ENCODE data around the gene BABAM2. TPM values are rescaled to one million over a fixed set of nuclear protein-coding genes. Genes with fewer than 3 reads are reported as not detected.

The BABAM2 gene
- polyA plus RNA-seq, 1 experiment: 32.6 TPM

- Histone ChIP-seq H3K36me3 (ENCODE audit: control insufficient read depth, insufficient read depth, low read length) (no peaks in the 10 kb centered on the region), H3K27me3 (ENCODE audit: control insufficient read depth, insufficient read depth, low read length) (no peaks in the 10 kb centered on the region), H3K4me3 (ENCODE audit: low read depth, low read length) (no peak overlapping the region)
- DNase-seq (ENCODE audit: low read depth): no peak
- ChIA-PET CTCF (interaction anchor here (3.8 kb wide), 1 partner anchor 12 kb away, joined by 13 read pairs; no protein-coding TSS in a partner anchor), POLR2A (no interaction called here)
- TF ChIP-seq CTCF (IDR thresholded peaks at IDR 0.05; ENCODE audit: insufficient read depth, low read depth, low read length): no peak
These were observed 194.0 kb downstream of the BABAM2 start for GRCh38 chr2:28084564-28084963.

GRCh38 chr2:28085201-28085600 lies 194.7 kb downstream of the BABAM2 start:
- no peak for DNase-seq (ENCODE audit: low read depth)
- POLR2A ChIA-PET: no interaction called here
- no peaks in the 10 kb centered on the region for H3K36me3 ChIP-seq (ENCODE audit: control insufficient read depth, insufficient read depth, low read length)

GRCh38 chr2:28086611-28087010 lies 196.1 kb downstream of the BABAM2 start:
- Histone ChIP-seq H3K36me3 (ENCODE audit: control insufficient read depth, insufficient read depth, low read length) (no peaks in the 10 kb centered on the region), H3K4me3 (ENCODE audit: low read depth, low read length) (no peak overlapping the region), H3K27me3 (ENCODE audit: control insufficient read depth, insufficient read depth, low read length) (no peaks in the 10 kb centered on the region)
- TF ChIP-seq CTCF (IDR thresholded peaks at IDR 0.05; ENCODE audit: insufficient read depth, low read depth, low read length): no peak
- DNase-seq (ENCODE audit: low read depth): no peak
- ChIA-PET CTCF (interaction anchor here (1.1 to 3.8 kb wide), 2 partner anchors 10 to 22 kb away, joined by 3 to 13 read pairs; no protein-coding TSS in a partner anchor), POLR2A (no interaction called here)

More at GRCh38 chr2:28085201-28085600, 194.7 kb downstream of the BABAM2 start:
- H3K27me3 ChIP-seq (ENCODE audit: control insufficient read depth, insufficient read depth, low read length): no peaks in the 10 kb centered on the region
- TF ChIP-seq CTCF (IDR thresholded peaks at IDR 0.05; ENCODE audit: insufficient read depth, low read depth, low read length): no peak
- no peak overlapping the region for H3K4me3 ChIP-seq (ENCODE audit: low read depth, low read length)
- CTCF ChIA-PET: interaction anchor here (3.8 kb wide), 1 partner anchor 11 kb away, joined by 13 read pairs; no protein-coding TSS in a partner anchor

- TF ChIP-seq CTCF (IDR thresholded peaks at IDR 0.05; ENCODE audit: insufficient read depth, low read depth, low read length): no peak
- Histone ChIP-seq H3K4me3 (ENCODE audit: low read depth, low read length) (no peak overlapping the region), H3K36me3 (ENCODE audit: control insufficient read depth, insufficient read depth, low read length) (no peaks in the 10 kb centered on the region), H3K27me3 (ENCODE audit: control insufficient read depth, insufficient read depth, low read length) (no peaks in the 10 kb centered on the region)
- POLR2A ChIA-PET: interaction anchor here (0.6 kb wide), 1 partner anchor 188 kb away, joined by 6 read pairs; no protein-coding TSS in a partner anchor
- CTCF ChIA-PET: interaction anchor here (0.8 to 1.0 kb wide), 2 partner anchors 14 to 304 kb away, joined by 3 read pairs; partner anchors contain the start of gene FOSL2
- no peak for DNase-seq (ENCODE audit: low read depth)
These were observed 198.4 kb downstream of the BABAM2 start for GRCh38 chr2:28088970-28089369.

GRCh38 chr2:28089486-28089885 lies 199.0 kb downstream of the BABAM2 start:
- H3K36me3 ChIP-seq (ENCODE audit: control insufficient read depth, insufficient read depth, low read length): no peaks in the 10 kb centered on the region
- POLR2A ChIA-PET: interaction anchor here (0.6 kb wide), 1 partner anchor 189 kb away, joined by 6 read pairs; no protein-coding TSS in a partner anchor
- CTCF ChIA-PET: interaction anchor here (1.0 kb wide), 1 partner anchor 13 kb away, joined by 3 read pairs; no protein-coding TSS in a partner anchor
- no peak overlapping the region for H3K4me3 ChIP-seq (ENCODE audit: low read depth, low read length)
- DNase-seq (ENCODE audit: low read depth): no peak
- H3K27me3 ChIP-seq (ENCODE audit: control insufficient read depth, insufficient read depth, low read length): no peaks in the 10 kb centered on the region
- TF ChIP-seq CTCF (IDR thresholded peaks at IDR 0.05; ENCODE audit: insufficient read depth, low read depth, low read length): no peak

Measured in BJ (cell line).